ENCODE measurements around the gene PCSK4.

The PCSK4 gene

GRCh38 chr19:1434577-1435060 lies 55.5 kb downstream of the PCSK4 start:
- ATAC-seq, result no peak
- TF ChIP-seq ESRRG (CRISPR knock-in tag; IDR thresholded peaks at IDR 0.05) (no peak), RARB (CRISPR knock-in tag; IDR thresholded peaks at IDR 0.05) (no peak), CREB5 (CRISPR knock-in tag; IDR thresholded peaks at IDR 0.05; ENCODE audit: low read depth) (no peak), ISL1 (CRISPR knock-in tag; IDR thresholded peaks at IDR 0.05) (no peak), ZFP30 (CRISPR knock-in tag; IDR thresholded peaks at IDR 0.05) (no peak), ZNF8 (CRISPR knock-in tag; IDR thresholded peaks at IDR 0.05) (no peak), OSR1 (CRISPR knock-in tag; IDR thresholded peaks at IDR 0.05) (no peak), CSDC2 (CRISPR knock-in tag; IDR thresholded peaks at IDR 0.05) (no peak), TOX (CRISPR knock-in tag; IDR thresholded peaks at IDR 0.05; ENCODE audit: borderline replicate concordance) (no peak), ZNF70 (CRISPR knock-in tag; IDR thresholded peaks at IDR 0.05) (no peak), GLIS3 (CRISPR knock-in tag; IDR thresholded peaks at IDR 0.05) (no peak), ARNTL (CRISPR knock-in tag; IDR thresholded peaks at IDR 0.05; ENCODE audit: borderline replicate concordance, low read depth) (no peak), PATZ1 (CRISPR knock-in tag; IDR thresholded peaks at IDR 0.05; ENCODE audit: borderline replicate concordance) (no peak), TCF4 (CRISPR knock-in tag; IDR thresholded peaks at IDR 0.05; ENCODE audit: borderline replicate concordance) (no peak), BACH2 (CRISPR knock-in tag; IDR thresholded peaks at IDR 0.05; ENCODE audit: borderline replicate concordance) (no peak), SNAI2 (CRISPR knock-in tag; IDR thresholded peaks at IDR 0.05) (no peak)
- TF ChIP-seq, protein P1, sequence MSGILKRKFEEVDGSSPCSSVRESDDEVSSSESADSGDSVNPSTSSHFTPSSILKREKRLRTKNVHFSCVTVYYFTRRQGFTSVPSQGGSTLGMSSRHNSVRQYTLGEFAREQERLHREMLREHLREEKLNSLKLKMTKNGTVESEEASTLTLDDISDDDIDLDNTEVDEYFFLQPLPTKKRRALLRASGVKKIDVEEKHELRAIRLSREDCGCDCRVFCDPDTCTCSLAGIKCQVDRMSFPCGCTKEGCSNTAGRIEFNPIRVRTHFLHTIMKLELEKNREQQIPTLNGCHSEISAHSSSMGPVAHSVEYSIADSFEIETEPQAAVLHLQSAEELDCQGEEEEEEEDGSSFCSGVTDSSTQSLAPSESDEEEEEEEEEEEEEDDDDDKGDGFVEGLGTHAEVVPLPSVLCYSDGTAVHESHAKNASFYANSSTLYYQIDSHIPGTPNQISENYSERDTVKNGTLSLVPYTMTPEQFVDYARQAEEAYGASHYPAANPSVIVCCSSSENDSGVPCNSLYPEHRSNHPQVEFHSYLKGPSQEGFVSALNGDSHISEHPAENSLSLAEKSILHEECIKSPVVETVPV (CRISPR knock-in tag; IDR thresholded peaks at IDR 0.05), result no peak
- TF ChIP-seq, protein P2, sequence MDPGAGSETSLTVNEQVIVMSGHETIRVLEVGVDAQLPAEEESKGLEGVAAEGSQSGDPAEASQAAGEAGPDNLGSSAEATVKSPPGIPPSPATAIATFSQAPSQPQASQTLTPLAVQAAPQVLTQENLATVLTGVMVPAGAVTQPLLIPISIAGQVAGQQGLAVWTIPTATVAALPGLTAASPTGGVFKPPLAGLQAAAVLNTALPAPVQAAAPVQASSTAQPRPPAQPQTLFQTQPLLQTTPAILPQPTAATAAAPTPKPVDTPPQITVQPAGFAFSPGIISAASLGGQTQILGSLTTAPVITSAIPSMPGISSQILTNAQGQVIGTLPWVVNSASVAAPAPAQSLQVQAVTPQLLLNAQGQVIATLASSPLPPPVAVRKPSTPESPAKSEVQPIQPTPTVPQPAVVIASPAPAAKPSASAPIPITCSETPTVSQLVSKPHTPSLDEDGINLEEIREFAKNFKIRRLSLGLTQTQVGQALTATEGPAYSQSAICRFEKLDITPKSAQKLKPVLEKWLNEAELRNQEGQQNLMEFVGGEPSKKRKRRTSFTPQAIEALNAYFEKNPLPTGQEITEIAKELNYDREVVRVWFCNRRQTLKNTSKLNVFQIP (CRISPR knock-in tag; IDR thresholded peaks at IDR 0.05; ENCODE audit: borderline replicate concordance, low read depth), result no peak
- TF ChIP-seq, protein P3, sequence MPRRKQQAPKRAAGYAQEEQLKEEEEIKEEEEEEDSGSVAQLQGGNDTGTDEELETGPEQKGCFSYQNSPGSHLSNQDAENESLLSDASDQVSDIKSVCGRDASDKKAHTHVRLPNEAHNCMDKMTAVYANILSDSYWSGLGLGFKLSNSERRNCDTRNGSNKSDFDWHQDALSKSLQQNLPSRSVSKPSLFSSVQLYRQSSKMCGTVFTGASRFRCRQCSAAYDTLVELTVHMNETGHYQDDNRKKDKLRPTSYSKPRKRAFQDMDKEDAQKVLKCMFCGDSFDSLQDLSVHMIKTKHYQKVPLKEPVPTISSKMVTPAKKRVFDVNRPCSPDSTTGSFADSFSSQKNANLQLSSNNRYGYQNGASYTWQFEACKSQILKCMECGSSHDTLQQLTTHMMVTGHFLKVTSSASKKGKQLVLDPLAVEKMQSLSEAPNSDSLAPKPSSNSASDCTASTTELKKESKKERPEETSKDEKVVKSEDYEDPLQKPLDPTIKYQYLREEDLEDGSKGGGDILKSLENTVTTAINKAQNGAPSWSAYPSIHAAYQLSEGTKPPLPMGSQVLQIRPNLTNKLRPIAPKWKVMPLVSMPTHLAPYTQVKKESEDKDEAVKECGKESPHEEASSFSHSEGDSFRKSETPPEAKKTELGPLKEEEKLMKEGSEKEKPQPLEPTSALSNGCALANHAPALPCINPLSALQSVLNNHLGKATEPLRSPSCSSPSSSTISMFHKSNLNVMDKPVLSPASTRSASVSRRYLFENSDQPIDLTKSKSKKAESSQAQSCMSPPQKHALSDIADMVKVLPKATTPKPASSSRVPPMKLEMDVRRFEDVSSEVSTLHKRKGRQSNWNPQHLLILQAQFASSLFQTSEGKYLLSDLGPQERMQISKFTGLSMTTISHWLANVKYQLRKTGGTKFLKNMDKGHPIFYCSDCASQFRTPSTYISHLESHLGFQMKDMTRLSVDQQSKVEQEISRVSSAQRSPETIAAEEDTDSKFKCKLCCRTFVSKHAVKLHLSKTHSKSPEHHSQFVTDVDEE (CRISPR knock-in tag; IDR thresholded peaks at IDR 0.05), result no peak

GRCh38 chr19:1434040-1434366 lies 56.1 kb downstream of the PCSK4 start:
- TF ChIP-seq ZFP3 (CRISPR knock-in tag; IDR thresholded peaks at IDR 0.05), result no peak
- no peak for TF ChIP-seq ARNTL (CRISPR knock-in tag; IDR thresholded peaks at IDR 0.05; ENCODE audit: borderline replicate concordance, low read depth)
- TF ChIP-seq GLIS3 (CRISPR knock-in tag; IDR thresholded peaks at IDR 0.05), result no peak
- no peak for TF ChIP-seq ZNF565 (CRISPR knock-in tag; conservative IDR thresholded peaks at IDR 0.05; ENCODE audit: low read depth)
- TF ChIP-seq ZNF8 (CRISPR knock-in tag; IDR thresholded peaks at IDR 0.05), result no peak
- TF ChIP-seq PPARA (CRISPR knock-in tag; IDR thresholded peaks at IDR 0.05; ENCODE audit: borderline replicate concordance), result no peak
- TF ChIP-seq BACH2 (CRISPR knock-in tag; IDR thresholded peaks at IDR 0.05; ENCODE audit: borderline replicate concordance), result no peak
- TF ChIP-seq TOX (CRISPR knock-in tag; IDR thresholded peaks at IDR 0.05; ENCODE audit: borderline replicate concordance), result no peak
- TF ChIP-seq, protein P1 (CRISPR knock-in tag; IDR thresholded peaks at IDR 0.05), result no peak
- no peak for ATAC-seq

All from SK-N-SH treated with all-trans-retinoic acid at 6 μM for 48 hours (cell line).